Mammary epithelial cell (primary cell): ENCODE measurements around the gene KCNJ13.

ENCODE experiments used
- CTCF ChIP-seq, 2 donors: IDR thresholded peaks in 1 of 2; conservative IDR thresholded peaks in 1 of 2; 2 replicates each; pipeline ENCODE4 v1.5.1; 2011 to 2012; ENCODE audit warnings: inconsistent platforms in 2 of 2, low read length in 2 of 2, mild to moderate bottlenecking in 2 of 2, control low read depth in 1 of 2, low read depth in 1 of 2; ENCODE audit not compliant: insufficient read depth in 1 of 2; ENCODE audit errors: extremely low read depth in 1 of 2
- EZH2 ChIP-seq: IDR thresholded peaks from 2 replicates; pipeline ENCODE4 v1.6.1; 2012; ENCODE audit warnings: low read length, inconsistent platforms, borderline replicate concordance

- TF ChIP-seq CTCF (conservative IDR thresholded peaks at IDR 0.05 in 1 of 2, IDR thresholded peaks at IDR 0.05 in 1 of 2; ENCODE audit: extremely low read depth in 1 of 2, insufficient read depth in 1 of 2, low read depth in 1 of 2, low read length in 2 of 2) (no peak), EZH2 (no peak)
These were observed 34.1 kb upstream of the KCNJ13 start for GRCh38 chr2:232810444-232810843.
